Right ventricle myocardium superior (tissue), 1 donor: ENCODE data around the gene BAX. TPM values are rescaled to one million over a fixed set of nuclear protein-coding genes. Genes with fewer than 3 reads are reported as not detected.

Experiments
- ATAC-seq: fragments of 200-7000 bp; cut with Tn5 transposase; one replicate; pipeline ENCODE4 v1.9.1; 2020; ENCODE audit warnings: mild to moderate bottlenecking; ENCODE audit not compliant: poor library complexity
- DNase-seq: peaks from one replicate; pipeline ENCODE4 v3.0.0-alpha.2; 2020
- intact Hi-C: fragments of 100-400 bp; cut with DNase I; formaldehyde crosslinking; loops from one replicate; pipeline ENCODE4 v1.11.2; 2022
- microRNA-seq: library from miRNA; unstranded; fragments of <30 nt; microRNA quantifications from one replicate; pipeline ENCODE4 v1.2.0, GENCODE V29; 2020
- total RNA-seq: library from RNA; stranded (reverse); fragmentation: NEBNext Ultra II Directional; extraction: Animal tissue kit (Norgen Biotek cat#: 25700); gene quantifications from one replicate; pipeline ENCODE4 v1.2.1, GENCODE V29; 2021
- donor health status: DM: no; HTN: yes; CAD: no; lungs with severe emphysema.

The BAX gene
- total RNA-seq, 1 donor from 2014 or later, result 21.5 TPM

- peak; percentile 94 for ATAC-seq
- intact Hi-C loops, result no loop called here
- DNase-seq, result peak; percentile 100
These were observed 38.7 kb downstream of the BAX start, which contains the start of the genes GYS1 and RUVBL2 for GRCh38 chr19:48993175-48994034. Gene GYS1 (minus strand): TSS chr19:48993309. CDS start chr19:48993112, 197 bp downstream. Gene RUVBL2 (plus strand): TSS chr19:48993887. CDS start chr19:48993912, 25 bp downstream.

GRCh38 chr19:48994035-48994386 lies 39.3 kb downstream of the BAX start:
- ATAC-seq, result no peak
- intact Hi-C loops, result no loop called here
- DNase-seq, result no peak

- DNase-seq (no peak), ATAC-seq (no peak)
- intact Hi-C loops, result no loop called here
These were observed 43.3 kb downstream of the BAX start for GRCh38 chr19:48997972-48998371.

- DNase-seq (no peak), ATAC-seq (no peak)
- intact Hi-C loops, result no loop called here
These were observed 45.0 kb downstream of the BAX start for GRCh38 chr19:48999481-49000325.

- intact Hi-C loops, result no loop called here
- DNase-seq (no peak), ATAC-seq (no peak)
These were observed 49.5 kb downstream of the BAX start for GRCh38 chr19:49004133-49004532.

GRCh38 chr19:49004964-49005614 lies 50.4 kb downstream of the BAX start:
- ATAC-seq (no peak), DNase-seq (no peak)
- intact Hi-C loops, result no loop called here

GRCh38 chr19:49006905-49007304 lies 52.2 kb downstream of the BAX start:
- intact Hi-C loops, result no loop called here
- ATAC-seq (no peak), DNase-seq (no peak)

- intact Hi-C loops, result no loop called here
- DNase-seq (no peak), ATAC-seq (no peak)
These were observed 55.2 kb downstream of the BAX start for GRCh38 chr19:49009828-49010227.

- DNase-seq (no peak), ATAC-seq (no peak)
- intact Hi-C loops, result no loop called here
These were observed 55.8 kb downstream of the BAX start for GRCh38 chr19:49010453-49010852.

- ATAC-seq (no peak), DNase-seq (no peak)
- intact Hi-C loops, result no loop called here
These were observed 56.5 kb downstream of the BAX start for GRCh38 chr19:49011194-49011593.

Small RNAs within 50 kb of the gene (microRNA-seq; reads per million reads assigned to microRNA genes)
- not detected for gene MIR6798

Other genes starting within 250 kb of the BAX start
- 4.8 TPM for gene MAMSTR, start 235.2 kb upstream of the BAX start, total RNA-seq
- 15.1 TPM for gene RASIP1, start 214.3 kb upstream of the BAX start, total RNA-seq
- gene IZUMO1, start 208.0 kb upstream of the BAX start, total RNA-seq, result 0.73 TPM
- gene FUT1, start 202.2 kb upstream of the BAX start, total RNA-seq, result 1.8 TPM
- not detected for gene FGF21, start 199.4 kb upstream of the BAX start, total RNA-seq
- gene BCAT2, start 143.8 kb upstream of the BAX start, total RNA-seq, result 59.5 TPM
- gene HSD17B14, start 118.4 kb upstream of the BAX start, total RNA-seq, result 1.9 TPM
- gene PLEKHA4, start 86.3 kb upstream of the BAX start, total RNA-seq, result 17.7 TPM
- 60.4 TPM for gene PPP1R15A, start 82.5 kb upstream of the BAX start, total RNA-seq
- gene TULP2, start 56.1 kb upstream of the BAX start, total RNA-seq, result not detected
- 237 TPM for gene NUCB1, start 54.6 kb upstream of the BAX start, total RNA-seq
- gene DHDH, start 21.2 kb upstream of the BAX start, total RNA-seq, result not detected
- 748 TPM for gene FTL, start 10.4 kb downstream of the BAX start, total RNA-seq
- 100 TPM for gene GYS1, start 38.4 kb downstream of the BAX start, total RNA-seq
- gene RUVBL2, start 39.0 kb downstream of the BAX start, total RNA-seq, result 41.7 TPM
- gene LHB, start 62.2 kb downstream of the BAX start, total RNA-seq, result not detected
- gene CGB3, start 69.5 kb downstream of the BAX start, total RNA-seq, result not detected
- not detected for gene CGB2, start 77.0 kb downstream of the BAX start, total RNA-seq
- gene CGB1, start 82.0 kb downstream of the BAX start, total RNA-seq, result not detected
- not detected for gene CGB5, start 89.0 kb downstream of the BAX start, total RNA-seq
- gene CGB8, start 94.2 kb downstream of the BAX start, total RNA-seq, result not detected
- gene CGB7, start 102.9 kb downstream of the BAX start, total RNA-seq, result not detected
- gene NTF4, start 109.9 kb downstream of the BAX start, total RNA-seq, result 0.48 TPM
- gene KCNA7, start 117.8 kb downstream of the BAX start, total RNA-seq, result 0.86 TPM
- 105 TPM for gene SNRNP70, start 130.6 kb downstream of the BAX start, total RNA-seq
- 21.3 TPM for gene LIN7B, start 159.5 kb downstream of the BAX start, total RNA-seq
- 1.3 TPM for gene C19orf73, start 164.3 kb downstream of the BAX start, total RNA-seq
- gene PPFIA3, start 164.7 kb downstream of the BAX start, total RNA-seq, result 5.0 TPM
- gene HRC, start 200.5 kb downstream of the BAX start, total RNA-seq, result 878 TPM
- 24.8 TPM for gene TRPM4, start 202.9 kb downstream of the BAX start, total RNA-seq